Measurements from ENCODE around the gene KCNN3. TPM values are rescaled to one million over a fixed set of nuclear protein-coding genes. Genes with fewer than 3 reads are reported as not detected.
"Not testable (repeated sequence)": the region's sequence is repeated elsewhere in the genome, so short reads cannot be mapped to it uniquely, and the experiment has no call there.

The KCNN3 gene
- total and polyA plus RNA-seq, 2 of the 8 experiments (the other 6 are each of a cell fraction or from before 2014, with no cell fraction given), result 2.8 to 3.7 TPM

DNA sequence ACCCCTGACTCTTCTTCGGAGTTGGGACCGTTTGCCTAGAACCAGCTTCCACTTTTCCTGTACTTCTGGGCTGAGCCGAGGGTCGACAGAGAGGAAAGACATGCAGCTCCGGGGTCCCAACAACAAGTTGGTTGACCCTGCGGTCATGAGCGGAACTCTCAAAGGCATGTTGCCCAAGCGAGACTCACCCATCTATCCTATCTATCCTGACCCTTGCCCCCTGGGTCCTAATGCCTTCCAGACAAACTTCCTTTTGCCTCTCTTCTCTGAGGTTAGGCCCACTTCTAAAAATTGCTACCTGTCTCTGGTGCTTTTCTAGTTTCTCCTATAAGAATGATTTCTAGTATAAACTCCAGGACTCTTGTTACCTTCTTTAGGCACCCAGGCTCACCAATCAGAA lies 197.8 kb downstream of the KCNN3 start:
- H3K9me3 ChIP-seq (ENCODE audit: insufficient read depth in 2 of 2, low read depth in 1 of 2, low read length in 1 of 2); FAIRE-seq; H3K79me1 ChIP-seq (ENCODE audit: low read depth, low read length): not testable (repeated sequence)

DNA sequence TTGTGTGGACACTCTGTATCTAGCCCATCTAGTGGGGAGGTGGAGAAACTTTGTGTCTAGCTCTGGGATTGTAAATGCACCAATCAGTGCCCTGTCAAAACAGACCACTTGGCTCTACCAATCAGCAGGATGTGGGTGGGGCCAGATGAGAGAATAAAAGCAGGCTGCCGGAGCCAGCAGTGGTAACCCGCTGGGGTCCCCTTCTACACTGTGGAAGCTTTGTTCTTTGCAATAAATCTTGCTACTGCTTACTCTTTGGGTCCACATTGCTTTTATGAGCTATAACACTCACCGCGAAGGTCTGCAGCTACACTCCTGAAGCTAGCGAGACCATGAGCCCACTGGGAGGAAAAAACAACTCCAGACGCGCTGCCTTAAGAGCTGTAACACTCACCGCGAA lies 198.7 kb downstream of the KCNN3 start:
- H2BK120ac ChIP-seq (replicated peaks; ENCODE audit: low read depth, low read length); H3K4ac ChIP-seq (replicated peaks; ENCODE audit: insufficient read length, low read depth, low read length); H3K56ac ChIP-seq (replicated peaks; ENCODE audit: insufficient read length, low read depth, low read length); H2BK20ac ChIP-seq (ENCODE audit: low read length); H2BK12ac ChIP-seq (ENCODE audit: low read depth, low read length); DNase-seq (ENCODE audit: low read depth in 1 of 2, low spot score in 2 of 2); H2AFZ ChIP-seq (ENCODE audit: low read length); H4K91ac ChIP-seq (replicated peaks; ENCODE audit: insufficient read length, low read length); H3K14ac ChIP-seq (ENCODE audit: insufficient read length); H3K18ac ChIP-seq (ENCODE audit: extremely low read depth, low read length); H3K23ac ChIP-seq (ENCODE audit: insufficient read length); FAIRE-seq; H3K27ac ChIP-seq (ENCODE audit: low read depth, low read length); H2BK5ac ChIP-seq (ENCODE audit: low read depth, low read length); H3K4me2 ChIP-seq (ENCODE audit: insufficient read depth in 1 of 2, low read depth in 2 of 2, low read length in 2 of 2); H3K4me3 ChIP-seq (ENCODE audit: extremely low read depth in 1 of 4, insufficient read depth in 2 of 4, low read depth in 3 of 4, low read length in 4 of 4); H4K5ac ChIP-seq (ENCODE audit: insufficient read length, low read depth, low read length); H3K27me3 ChIP-seq (replicated peaks in 1 of 4; ENCODE audit: control insufficient read depth in 3 of 4, extremely low read depth in 1 of 4, insufficient read depth in 3 of 4, low read length in 3 of 4); H4K8ac ChIP-seq (ENCODE audit: extremely low read depth, insufficient read depth, low read length); H3K36me3 ChIP-seq (ENCODE audit: control insufficient read depth in 2 of 4, insufficient read depth in 4 of 4, low read length in 3 of 4); H3K4me1 ChIP-seq (replicated peaks in 1 of 4; ENCODE audit: control insufficient read depth in 3 of 4, insufficient read depth in 4 of 4, low read length in 3 of 4); H3K23me2 ChIP-seq (ENCODE audit: low read depth, low read length); H3K9me3 ChIP-seq (ENCODE audit: insufficient read depth in 2 of 2, low read depth in 1 of 2, low read length in 1 of 2); H4K20me1 ChIP-seq (replicated peaks in 1 of 2; ENCODE audit: control insufficient read depth in 1 of 2, insufficient read depth in 2 of 2, low read length in 2 of 2); H3K79me1 ChIP-seq (ENCODE audit: low read depth, low read length); H2BK15ac ChIP-seq (ENCODE audit: low read length); H3K9ac ChIP-seq (replicated peaks in 1 of 4; ENCODE audit: extremely low read depth in 1 of 4, low read depth in 3 of 4, low read length in 3 of 4); H2AK5ac ChIP-seq (ENCODE audit: low read depth, low read length); H3K79me2 ChIP-seq (ENCODE audit: control insufficient read depth in 1 of 2, insufficient read depth in 2 of 2, low read length in 2 of 2): not testable (repeated sequence)
- WGBS, 2 experiments (ENCODE audit: extremely low coverage in 1 of 2, insufficient coverage in 1 of 2, insufficient read length in 1 of 2, insufficient replicate concordance in 2 of 2, low coverage in 1 of 2, low lambda C conversion rate in 2 of 2, missing lambda C conversion rate in 1 of 2), result 90% methylated on average over 9 of the region's 9 CpGs; no CpG with 5 or more reads in 1 of the 2 experiments
- ChIA-PET CTCF (ENCODE audit: partially characterized antibody) (interaction anchor here (0.7 to 3.9 kb wide), 16 partner anchors 15 to 273 kb away, joined by 3 to 31 read pairs (median 5); no protein-coding TSS in a partner anchor), POLR2A (ENCODE audit: partially characterized antibody) (interaction anchor here (0.6 kb wide), 1 partner anchor 57 kb away, joined by 3 read pairs; no protein-coding TSS in a partner anchor)

More for the DNA sequence above, 197.8 kb downstream of the KCNN3 start:
- H3K27ac ChIP-seq (ENCODE audit: low read depth, low read length); H3K36me3 ChIP-seq (ENCODE audit: control insufficient read depth in 2 of 4, insufficient read depth in 4 of 4, low read length in 3 of 4); H3K18ac ChIP-seq (ENCODE audit: extremely low read depth, low read length); H4K5ac ChIP-seq (ENCODE audit: insufficient read length, low read depth, low read length); H2AFZ ChIP-seq (ENCODE audit: low read length); H2BK20ac ChIP-seq (ENCODE audit: low read length); H3K14ac ChIP-seq (ENCODE audit: insufficient read length); H3K23ac ChIP-seq (ENCODE audit: insufficient read length); H3K4me1 ChIP-seq (replicated peaks in 1 of 4; ENCODE audit: control insufficient read depth in 3 of 4, insufficient read depth in 4 of 4, low read length in 3 of 4); H3K4ac ChIP-seq (replicated peaks; ENCODE audit: insufficient read length, low read depth, low read length); H2BK120ac ChIP-seq (replicated peaks; ENCODE audit: low read depth, low read length); H3K9ac ChIP-seq (replicated peaks in 1 of 4; ENCODE audit: extremely low read depth in 1 of 4, low read depth in 3 of 4, low read length in 3 of 4); H2AK5ac ChIP-seq (ENCODE audit: low read depth, low read length); H3K23me2 ChIP-seq (ENCODE audit: low read depth, low read length); H3K27me3 ChIP-seq (replicated peaks in 1 of 4; ENCODE audit: control insufficient read depth in 3 of 4, extremely low read depth in 1 of 4, insufficient read depth in 3 of 4, low read length in 3 of 4); DNase-seq (ENCODE audit: low read depth in 1 of 2, low spot score in 2 of 2); H3K56ac ChIP-seq (replicated peaks; ENCODE audit: insufficient read length, low read depth, low read length); H4K91ac ChIP-seq (replicated peaks; ENCODE audit: insufficient read length, low read length); H2BK15ac ChIP-seq (ENCODE audit: low read length); H3K4me3 ChIP-seq (ENCODE audit: extremely low read depth in 1 of 4, insufficient read depth in 2 of 4, low read depth in 3 of 4, low read length in 4 of 4); H2BK12ac ChIP-seq (ENCODE audit: low read depth, low read length); H2BK5ac ChIP-seq (ENCODE audit: low read depth, low read length); H4K20me1 ChIP-seq (replicated peaks in 1 of 2; ENCODE audit: control insufficient read depth in 1 of 2, insufficient read depth in 2 of 2, low read length in 2 of 2); H3K79me2 ChIP-seq (ENCODE audit: control insufficient read depth in 1 of 2, insufficient read depth in 2 of 2, low read length in 2 of 2); H3K4me2 ChIP-seq (ENCODE audit: insufficient read depth in 1 of 2, low read depth in 2 of 2, low read length in 2 of 2): not testable (repeated sequence)
- 85% methylated on average over 6 of the region's 8 CpGs; no CpG with 5 or more reads in 1 of the 2 experiments for WGBS, 2 experiments (ENCODE audit: extremely low coverage in 1 of 2, insufficient coverage in 1 of 2, insufficient read length in 1 of 2, insufficient replicate concordance in 2 of 2, low coverage in 1 of 2, low lambda C conversion rate in 2 of 2, missing lambda C conversion rate in 1 of 2)
- peak; percentile 73; the same call in 1 of the 2 replicates for TF ChIP-seq FOSL1 (IDR thresholded peaks at IDR 0.05; ENCODE audit: insufficient read depth, low read depth, low read length)
- H4K8ac ChIP-seq (ENCODE audit: extremely low read depth, insufficient read depth, low read length), result peak overlapping the region; percentile 77
- ChIA-PET POLR2A (ENCODE audit: partially characterized antibody) (interaction anchor here (0.6 kb wide), 1 partner anchor 58 kb away, joined by 3 read pairs; no protein-coding TSS in a partner anchor), CTCF (ENCODE audit: partially characterized antibody) (interaction anchor here (1.1 to 3.9 kb wide), 9 partner anchors 15 to 272 kb away, joined by 3 to 31 read pairs (median 4); no protein-coding TSS in a partner anchor)
